K562 (cell line): ENCODE data around the gene SEC24A. TPM values are rescaled to one million over a fixed set of nuclear protein-coding genes. Genes with fewer than 3 reads are reported as not detected.

Experiments used
- ATAC-seq: fragments of 200-7000 bp; cut with Tn5 transposase; 3 replicates; pipeline ENCODE4 v1.9.1; 2020; ENCODE audit warnings: moderate library complexity
- BruUV-seq: library from RNA; stranded (reverse); fragments of 400-500 nt; replicated peaks from 2 replicates; lab custom pipeline; 2021; lab: Mats Ljungman, UMichigan
- CTCF ChIA-PET: fragments of 300-600 bp; formaldehyde crosslinking; extraction: SDS; loops from one replicate; lab custom pipeline; 2021; ENCODE audit warnings: low intra/inter-chr PET ratio; lab: Yijun Ruan, JAX
- POLR2A ChIA-PET: fragments of 300-600, 350-650 bp; sonication (Branson Sonifier 250); formaldehyde crosslinking; extraction: SDS; loops from one replicate; lab custom pipeline; 2021; ENCODE audit warnings: antibody characterized with exemption, inconsistent platforms; lab: Yijun Ruan, JAX
- DNase-seq, 4 experiments: peaks; one replicate each; pipeline versions ENCODE4 v3.0.0 to v3.0.0-alpha.2; 2011 to 2018; ENCODE audit warnings: low spot score in 3 of 4, mixed read lengths in 3 of 4; ENCODE audit errors: extremely low read depth in 1 of 4
- FAIRE-seq: peaks from 2 replicates; lab custom pipeline; 2011; peaks lifted over from hg19 to GRCh38; lab: Jason Lieb, UNC
- H2AFZ ChIP-seq: 2 replicates; pipeline ENCODE4 v1.6.0; 2011; ENCODE audit warnings: low read depth, low read length, control low read depth, inconsistent platforms
- H3K27ac ChIP-seq: fragments of 200-600 bp; 3 replicates; pipeline ENCODE4 v1.8.0; 2011; ENCODE audit warnings: low read depth, mild to moderate bottlenecking, control low read depth, inconsistent platforms, low read length, moderate library complexity, mixed read lengths; ENCODE audit errors: extremely low read depth
- H3K27me3 ChIP-seq, 2 experiments: fragments of 300-600 bp in 1 of 2; 2 replicates in 1 of 2; 3 replicates in 1 of 2; pipeline versions ENCODE4 v1.6.0 to v1.8.0; 2011; ENCODE audit warnings: inconsistent platforms in 2 of 2, low read length in 2 of 2, mild to moderate bottlenecking in 1 of 2, mixed read lengths in 1 of 2, moderate library complexity in 1 of 2; ENCODE audit not compliant: control insufficient read depth in 2 of 2, insufficient read depth in 2 of 2
- H3K36me3 ChIP-seq: fragments of 300-600 bp; 3 replicates; pipeline ENCODE4 v1.8.0; 2011; ENCODE audit warnings: mild to moderate bottlenecking, low read length, inconsistent platforms; ENCODE audit not compliant: control insufficient read depth, insufficient read depth
- H3K4me1 ChIP-seq, 2 experiments: fragments of 200-600 bp in 1 of 2; replicated peaks in 1 of 2; 2 replicates in 1 of 2; 3 replicates in 1 of 2; pipeline versions ENCODE4 v1.5.1 to v1.8.0; 2011; ENCODE audit warnings: inconsistent platforms in 2 of 2, low read length in 2 of 2, mild to moderate bottlenecking in 1 of 2, mixed read lengths in 1 of 2, moderate library complexity in 1 of 2; ENCODE audit not compliant: control insufficient read depth in 2 of 2, insufficient read depth in 2 of 2
- H3K4me2 ChIP-seq: 2 replicates; pipeline ENCODE4 v1.6.1; 2011; ENCODE audit warnings: low read length, control low read depth, inconsistent platforms, mixed read lengths; ENCODE audit not compliant: insufficient read depth
- H3K4me3 ChIP-seq: fragments of 200-600 bp; sonication (generic), shearing (Covaris generic); 2 replicates; pipeline ENCODE4 v1.5.1; 2016; ENCODE audit warnings: control low read depth, inconsistent platforms
- H3K79me2 ChIP-seq: fragments of 200-600 bp; 3 replicates; pipeline ENCODE4 v1.8.0; 2011; ENCODE audit warnings: low read length, inconsistent platforms; ENCODE audit not compliant: control insufficient read depth, insufficient read depth
- H3K9ac ChIP-seq, 2 experiments: 2 replicates each; pipeline versions ENCODE4 v1.6.0 to v1.6.1; 2011; ENCODE audit warnings: low read depth in 2 of 2, low read length in 2 of 2, control low read depth in 1 of 2, inconsistent platforms in 1 of 2, mild to moderate bottlenecking in 1 of 2, mixed read lengths in 1 of 2; ENCODE audit not compliant: insufficient read depth in 1 of 2
- H3K9me1 ChIP-seq: one replicate; pipeline ENCODE4 v1.6.0; 2011; ENCODE audit warnings: inconsistent platforms, mild to moderate bottlenecking, low read length, moderate library complexity; ENCODE audit not compliant: control insufficient read depth, insufficient read depth
- H3K9me3 ChIP-seq: replicated peaks from 2 replicates; pipeline ENCODE4 v1.5.1; 2011; ENCODE audit warnings: low read depth, low read length, inconsistent platforms; ENCODE audit not compliant: control insufficient read depth, insufficient read depth
- H4K20me1 ChIP-seq: replicated peaks from 2 replicates; pipeline ENCODE4 v1.6.1; 2011; ENCODE audit warnings: low read length, inconsistent platforms, mixed read lengths; ENCODE audit not compliant: control insufficient read depth, insufficient read depth
- FOXA3 ChIP-seq, 2 experiments: fragments of 450-650 bp in 1 of 2; sonication (generic) in 1 of 2; formaldehyde crosslinking; IDR thresholded peaks in 1 of 2; conservative IDR thresholded peaks in 1 of 2; 2 replicates each; pipeline versions ENCODE4 v1.4.0 to v1.8.0; 2020 to 2022; ENCODE audit warnings: mild to moderate bottlenecking in 2 of 2, missing genetic modification reagents in 1 of 2
- FOXJ3 ChIP-seq: sonication (generic); formaldehyde crosslinking; IDR thresholded peaks from 2 replicates; pipeline ENCODE4 v1.4.0; 2020; ENCODE audit warnings: mild to moderate bottlenecking, missing genetic modification reagents
- HDAC1 ChIP-seq, 2 experiments: fragments of 450-650 bp; IDR thresholded peaks; 2 replicates each; pipeline ENCODE4 v1.6.1; 2016 to 2017; ENCODE audit warnings: inconsistent platforms in 1 of 2, mild to moderate bottlenecking in 1 of 2, moderate library complexity in 1 of 2
- KHSRP ChIP-seq: fragments of 450-650 bp; IDR thresholded peaks from 2 replicates; pipeline ENCODE4 v1.6.1; 2017
- NR3C1 ChIP-seq: sonication (generic); formaldehyde crosslinking; IDR thresholded peaks from 2 replicates; pipeline ENCODE4 v1.8.1; 2022; ENCODE audit warnings: missing genetic modification reagents
- SIX5 ChIP-seq, 2 experiments: IDR thresholded peaks; 2 replicates each; pipeline ENCODE4 v1.6.1; 2011; ENCODE audit warnings: low read length in 2 of 2, borderline replicate concordance in 1 of 2, low read depth in 1 of 2, mild to moderate bottlenecking in 1 of 2, moderate library complexity in 1 of 2; ENCODE audit not compliant: insufficient read depth in 1 of 2
- XRCC4 ChIP-seq: IDR thresholded peaks from one replicate; pipeline ENCODE4 v1.6.1; 2011; ENCODE audit not compliant: insufficient read depth, insufficient read length; ENCODE audit errors: extremely low read depth
- ZBTB1 ChIP-seq: sonication (generic); formaldehyde crosslinking; IDR thresholded peaks from 2 replicates; pipeline ENCODE4 v1.8.1; 2023; ENCODE audit warnings: missing genetic modification reagents, low read depth, mild to moderate bottlenecking, borderline replicate concordance
- ZFP1 ChIP-seq: fragments of 450-650 bp; formaldehyde crosslinking; IDR thresholded peaks from 2 replicates; pipeline ENCODE4 v1.4.0; 2020; ENCODE audit warnings: mild to moderate bottlenecking, mixed read lengths
- ZNF3 ChIP-seq: fragments of 250-450 bp; sonication (Bioruptor Pico); IDR thresholded peaks from 2 replicates; pipeline ENCODE4 v1.5.0; 2021; ENCODE audit warnings: mild to moderate bottlenecking, moderate library complexity
- ZNF444 ChIP-seq: fragments of 250-450 bp; sonication (Bioruptor Pico); IDR thresholded peaks from 2 replicates; pipeline ENCODE4 v1.4.0; 2020; ENCODE audit warnings: mild to moderate bottlenecking, moderate library complexity
- ZNF507 ChIP-seq: conservative IDR thresholded peaks from 2 replicates; pipeline ENCODE4 v1.6.1; 2017; ENCODE audit warnings: missing genetic modification characterization, missing compliant biosample characterization
- ZZZ3 ChIP-seq: fragments of 450-650 bp; IDR thresholded peaks from 2 replicates; pipeline ENCODE4 v1.6.1; 2016; ENCODE audit warnings: antibody characterized with exemption, mild to moderate bottlenecking, moderate library complexity
- WGBS: fragments of 100-300 bp; shearing (Covaris generic); methylation state at CpG from one replicate; pipeline ENCODE4 v1.1.6; 2016; ENCODE audit warnings: low coverage, mixed read lengths; ENCODE audit not compliant: insufficient coverage; ENCODE audit errors: missing lambda C conversion rate; 5-methylcytosine and 5-hydroxymethylcytosine counted together
- in situ Hi-C: fragments of 300-500 bp; cut with MboI; formaldehyde crosslinking; loops from 4 replicates; pipeline ENCODE4 v1.15.0; 2018; ENCODE audit warnings: inconsistent platforms, mixed read lengths
- intact Hi-C: fragments of 100-400 bp; cut with micrococcal nuclease; formaldehyde crosslinking; loops from 2 replicates; pipeline ENCODE4 v1.14.2; 2022
- polyA plus RNA-seq, 8 experiments: library from polyadenylated mRNA; depleted of rRNA in 4 of 8; stranded (reverse) in 5 of 8; unstranded in 3 of 8; fragments of >200 nt; fragmentation: Nextera tagmentation in 2 of 8; fragmentation: Illumina TruSeq in 1 of 8; extraction: Ambion mirVana in 2 of 8; extraction: Trizol in 1 of 8; gene quantifications; 2 replicates each; pipeline versions ENCODE4 v1.2.1 to v1.2.3, GENCODE V29; 2011 to 2014; ENCODE audit warnings: inconsistent platforms in 1 of 8, missing spikeins in 1 of 8
- total RNA-seq, 7 experiments: library from RNA; depleted of rRNA in 6 of 7; stranded (reverse); fragments of >200 nt in 6 of 7; fragmentation: Illumina TruSeq in 2 of 7; extraction: Trizol in 2 of 7; gene quantifications; 2 replicates each; pipeline versions ENCODE4 v1.2.1 to v1.2.3, GENCODE V29; 2011 to 2021; ENCODE audit warnings: low replicate concordance in 1 of 7
- TF ChIP-seq, protein P1 (sequence below): fragments of 250-450 bp; sonication (Bioruptor Pico); IDR thresholded peaks from 2 replicates; pipeline ENCODE4 v1.6.1; 2021; ENCODE audit warnings: mild to moderate bottlenecking
- TF ChIP-seq, protein P2 (sequence below): fragments of 450-650 bp; IDR thresholded peaks from 2 replicates; pipeline ENCODE4 v1.6.1; 2016; ENCODE audit warnings: antibody characterized with exemption
- TF ChIP-seq, protein P3 (sequence below): fragments of 250-450 bp; sonication (Bioruptor Pico); IDR thresholded peaks from 2 replicates; pipeline ENCODE4 v1.5.0; 2021

SEC24A gene
- total and polyA plus RNA-seq, 9 of the 15 experiments (the other 6 are each of a cell fraction or from before 2014, with no cell fraction given) = 7.9 to 36.5 (median 17.5) TPM

DNA sequence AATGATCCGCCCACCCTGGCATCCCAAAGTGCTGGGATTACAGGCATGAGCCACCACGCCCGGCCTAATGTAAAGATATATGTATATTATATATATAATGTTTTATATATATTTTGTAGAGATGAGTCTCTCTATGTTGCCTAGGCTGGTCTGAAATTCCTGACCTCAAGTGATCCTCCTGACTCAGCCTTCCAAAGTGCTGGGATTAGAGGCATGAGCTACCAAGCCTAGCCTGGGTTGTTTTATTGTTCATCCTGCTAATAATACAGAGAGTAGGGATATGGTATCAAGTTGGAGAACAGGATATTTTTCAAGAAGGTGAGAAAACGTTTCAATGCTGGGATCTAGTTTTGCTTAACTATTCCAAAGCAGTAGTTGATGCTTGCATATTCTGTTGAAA lies 2.9 kb downstream of the SEC24A start:
- 75% methylated on average over 4 of the region's 4 CpGs for WGBS
- Histone ChIP-seq H3K9ac (no peak overlapping the region), H3K27me3 (no peaks in the 10 kb centered on the region), H3K4me2 (no peak overlapping the region), H3K9me3 (no peaks in the 10 kb centered on the region), H3K4me3 (no peak overlapping the region), H3K79me2 (peaks cover 86% of the 10 kb centered on the region), H3K9me1 (no peaks in the 10 kb centered on the region), H3K4me1 (peaks cover 0 to 15% of the 10 kb centered on the region in 2 experiments; a peak in 1 of 5 replicates), H3K27ac (no peak overlapping the region), H4K20me1 (no peaks in the 10 kb centered on the region), H3K36me3 (no peaks in the 10 kb centered on the region), H2AFZ (no peak overlapping the region)
- CTCF ChIA-PET = no interaction called here
- POLR2A ChIA-PET = interaction anchor here (0.6 to 1.5 kb wide), 2 partner anchors 9 to 789 kb away, joined by 3 read pairs; no protein-coding TSS in a partner anchor
- intact Hi-C loops = no loop called here
- in situ Hi-C loops = no loop called here
- TF ChIP-seq, protein P1, sequence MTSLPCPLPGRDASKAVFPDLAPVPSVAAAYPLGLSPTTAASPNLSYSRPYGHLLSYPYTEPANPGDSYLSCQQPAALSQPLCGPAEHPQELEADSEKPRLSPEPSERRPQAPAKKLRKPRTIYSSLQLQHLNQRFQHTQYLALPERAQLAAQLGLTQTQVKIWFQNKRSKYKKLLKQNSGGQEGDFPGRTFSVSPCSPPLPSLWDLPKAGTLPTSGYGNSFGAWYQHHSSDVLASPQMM (CRISPR knock-in tag) = no peak
- TF ChIP-seq ZNF444 (no peak), ZFP1 (CRISPR knock-in tag) (no peak), ZNF3 (CRISPR knock-in tag) (no peak), FOXJ3 (CRISPR knock-in tag) (no peak), SIX5 (IDR thresholded peaks at IDR 0.05; ENCODE audit: borderline replicate concordance in 1 of 2, insufficient read depth in 1 of 2, low read depth in 1 of 2, low read length in 2 of 2) (no peak), XRCC4 (no peak), ZZZ3 (no peak), ZBTB1 (no peak), HDAC1 (IDR thresholded peaks at IDR 0.05) (no peak), ZNF507 (tag) (no peak), FOXA3 (CRISPR knock-in tag; conservative IDR thresholded peaks at IDR 0.05 in 1 of 2, IDR thresholded peaks at IDR 0.05 in 1 of 2) (no peak), NR3C1 (no peak), KHSRP (no peak)
- TF ChIP-seq, protein P2, sequence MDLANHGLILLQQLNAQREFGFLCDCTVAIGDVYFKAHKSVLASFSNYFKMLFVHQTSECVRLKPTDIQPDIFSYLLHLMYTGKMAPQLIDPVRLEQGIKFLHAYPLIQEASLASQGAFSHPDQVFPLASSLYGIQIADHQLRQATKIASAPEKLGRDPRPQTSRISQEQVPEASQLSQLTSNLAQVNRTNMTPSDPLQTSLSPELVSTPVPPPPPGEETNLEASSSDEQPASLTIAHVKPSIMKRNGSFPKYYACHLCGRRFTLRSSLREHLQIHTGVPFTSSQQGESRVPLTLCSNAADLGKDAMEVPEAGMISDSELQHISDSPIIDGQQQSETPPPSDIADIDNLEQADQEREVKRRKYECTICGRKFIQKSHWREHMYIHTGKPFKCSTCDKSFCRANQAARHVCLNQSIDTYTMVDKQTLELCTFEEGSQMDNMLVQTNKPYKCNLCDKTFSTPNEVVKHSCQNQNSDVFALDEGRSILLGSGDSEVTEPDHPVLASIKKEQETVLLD = no peak
- TF ChIP-seq, protein P3, sequence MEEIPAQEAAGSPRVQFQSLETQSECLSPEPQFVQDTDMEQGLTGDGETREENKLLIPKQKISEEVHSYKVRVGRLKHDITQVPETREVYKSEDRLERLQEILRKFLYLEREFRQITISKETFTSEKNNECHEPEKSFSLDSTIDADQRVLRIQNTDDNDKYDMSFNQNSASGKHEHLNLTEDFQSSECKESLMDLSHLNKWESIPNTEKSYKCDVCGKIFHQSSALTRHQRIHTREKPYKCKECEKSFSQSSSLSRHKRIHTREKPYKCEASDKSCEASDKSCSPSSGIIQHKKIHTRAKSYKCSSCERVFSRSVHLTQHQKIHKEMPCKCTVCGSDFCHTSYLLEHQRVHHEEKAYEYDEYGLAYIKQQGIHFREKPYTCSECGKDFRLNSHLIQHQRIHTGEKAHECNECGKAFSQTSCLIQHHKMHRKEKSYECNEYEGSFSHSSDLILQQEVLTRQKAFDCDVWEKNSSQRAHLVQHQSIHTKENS = no peak
- ATAC-seq = no peak
- DNase-seq = no peak
- no TSS peak for BruUV-seq
- no peak for FAIRE-seq
